ENCODE results near the gene ITPKB.

Gene ITPKB

DNA sequence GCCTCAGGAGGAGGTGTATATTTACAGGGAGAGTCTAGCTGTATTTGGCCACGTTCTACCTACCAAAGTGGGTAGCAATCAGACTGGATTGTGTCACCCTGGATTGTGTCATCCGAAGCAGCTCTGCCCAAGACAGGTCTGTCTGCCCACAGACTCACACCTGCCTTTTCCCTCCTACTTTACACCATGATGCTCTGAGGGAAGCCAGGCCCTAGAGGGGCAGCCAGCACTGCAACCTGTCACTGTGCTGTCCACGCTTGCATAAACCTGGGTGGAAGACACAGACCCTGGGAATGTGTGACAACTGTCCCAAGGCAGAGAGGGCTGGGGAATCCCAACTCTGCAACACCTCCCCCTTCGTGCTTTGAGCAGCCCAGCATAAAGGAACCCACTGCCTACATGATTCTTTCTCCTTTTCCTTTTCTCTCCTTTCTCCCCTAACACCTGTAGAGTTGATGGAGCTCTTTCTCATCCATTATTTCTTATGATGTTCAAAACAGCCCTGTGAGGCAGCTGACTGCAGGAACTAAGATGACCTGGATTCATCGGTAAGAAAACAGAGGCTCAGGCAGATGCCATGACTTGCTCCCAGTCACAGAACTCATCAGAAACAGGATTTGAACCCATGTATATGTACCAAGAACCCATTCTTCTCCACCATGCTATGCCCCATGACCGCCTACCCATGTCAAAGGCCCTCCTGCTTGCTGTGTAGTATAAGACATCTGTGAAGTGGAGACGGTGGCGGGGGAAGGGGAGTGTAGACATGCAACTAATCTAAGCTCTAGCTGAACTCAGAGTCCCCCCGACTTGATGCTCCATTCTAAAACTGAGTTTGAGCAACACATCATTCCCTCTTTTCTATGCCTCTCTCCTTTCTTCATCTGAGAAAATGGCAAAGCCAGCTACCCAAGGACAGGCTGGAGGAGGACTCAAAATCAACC lies 55.9 kb downstream of the ITPKB start:
- no peak for FAIRE-seq

DNA sequence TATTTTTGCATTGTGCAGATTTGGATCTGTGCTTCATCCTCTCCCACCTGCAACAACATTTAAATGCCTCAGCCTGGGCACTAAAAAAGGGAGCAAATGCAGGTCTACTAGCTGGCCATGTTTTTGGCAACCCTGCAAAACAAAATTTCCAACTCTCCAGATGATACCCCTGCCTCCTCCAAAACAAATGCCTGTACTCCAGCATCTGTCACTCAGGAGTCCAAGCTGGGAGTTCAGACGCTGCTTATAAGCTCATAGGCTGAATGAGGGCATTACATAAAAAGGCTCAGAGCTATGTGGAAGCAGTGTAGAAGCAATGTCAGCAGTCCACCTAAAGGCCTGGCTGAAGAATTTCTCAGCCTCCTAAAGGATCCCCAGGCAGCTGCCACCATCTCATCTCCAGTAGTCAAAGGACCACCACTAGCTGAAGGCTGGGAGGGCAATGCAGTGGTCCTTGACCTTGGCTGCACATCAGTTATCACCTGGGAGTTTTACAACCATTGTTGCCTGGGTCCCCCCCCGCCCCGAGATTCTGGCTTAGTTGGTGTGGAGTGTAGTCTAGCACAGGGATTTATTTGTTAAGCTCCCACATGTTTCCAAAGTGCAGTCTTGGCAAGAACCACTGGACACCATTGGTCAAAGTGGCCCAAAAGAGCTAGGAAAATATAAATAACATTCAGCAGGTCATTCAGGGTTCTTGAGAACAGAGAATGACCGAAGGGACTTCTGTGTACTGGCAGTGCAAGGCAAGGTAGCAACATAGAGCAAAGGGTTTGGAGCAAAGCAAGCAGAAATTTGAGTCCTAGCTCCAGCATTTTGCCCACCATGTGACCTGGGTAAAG lies 57.2 kb downstream of the ITPKB start:
- no peak for FAIRE-seq

DNA sequence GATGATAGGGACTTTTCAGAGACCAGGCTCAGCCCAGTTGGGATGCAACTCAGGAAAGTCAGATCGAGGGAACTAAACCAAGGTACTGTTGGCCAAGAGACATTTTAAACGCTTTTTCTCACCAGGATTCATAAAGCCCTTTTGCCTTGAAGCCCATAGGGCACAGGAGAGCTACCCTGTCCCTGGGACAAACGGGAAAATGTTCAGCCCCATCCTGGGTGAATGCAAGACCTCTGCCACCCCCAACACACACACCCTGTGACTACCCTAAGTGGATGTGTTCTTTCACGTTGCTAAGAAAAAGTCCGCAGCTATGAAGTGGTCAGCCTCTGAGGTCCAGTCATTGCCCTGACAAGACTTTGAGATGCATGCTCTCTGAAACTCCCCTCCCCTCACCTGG lies 58.4 kb downstream of the ITPKB start:
- no peak for FAIRE-seq

- no peak for FAIRE-seq
These were observed 59.1 kb downstream of the ITPKB start for GRCh38 chr1:226679853-226680516.

- no peak for FAIRE-seq
These were observed 59.8 kb downstream of the ITPKB start for GRCh38 chr1:226679262-226679661.

- FAIRE-seq = no peak
These were observed 60.4 kb downstream of the ITPKB start for GRCh38 chr1:226678701-226679100.

- no peak for FAIRE-seq
These were observed 60.8 kb downstream of the ITPKB start for GRCh38 chr1:226678251-226678650.

GRCh38 chr1:226677027-226678020 lies 61.8 kb downstream of the ITPKB start:
- FAIRE-seq = no peak

GRCh38 chr1:226676381-226676780 lies 62.7 kb downstream of the ITPKB start:
- no peak for FAIRE-seq

- FAIRE-seq = no peak
These were observed 63.2 kb downstream of the ITPKB start for GRCh38 chr1:226675715-226676357.

- no peak for FAIRE-seq
These were observed 64.0 kb downstream of the ITPKB start for GRCh38 chr1:226674892-226675714.

- no peak for FAIRE-seq
These were observed 66.7 kb downstream of the ITPKB start for GRCh38 chr1:226672339-226672762.

DNA sequence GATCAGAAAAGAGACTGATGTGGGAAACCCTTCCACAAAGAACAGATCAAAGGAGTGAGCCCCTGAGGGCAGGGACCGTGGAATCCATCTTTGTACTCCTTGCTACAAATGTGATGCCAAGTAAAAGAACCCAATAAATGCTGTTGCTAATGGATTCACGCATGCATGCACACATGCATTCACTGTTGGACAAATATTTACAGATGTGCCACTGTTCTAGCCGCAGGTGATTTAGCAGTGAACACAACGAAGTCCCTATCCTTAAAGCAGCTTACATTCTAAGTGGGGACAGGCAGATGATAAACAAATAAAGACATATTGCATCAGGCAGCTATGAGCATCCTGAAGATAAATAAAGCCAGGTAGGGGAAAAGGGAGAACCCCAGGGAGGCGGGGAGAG lies 67.8 kb downstream of the ITPKB start:
- no peak for FAIRE-seq

DNA sequence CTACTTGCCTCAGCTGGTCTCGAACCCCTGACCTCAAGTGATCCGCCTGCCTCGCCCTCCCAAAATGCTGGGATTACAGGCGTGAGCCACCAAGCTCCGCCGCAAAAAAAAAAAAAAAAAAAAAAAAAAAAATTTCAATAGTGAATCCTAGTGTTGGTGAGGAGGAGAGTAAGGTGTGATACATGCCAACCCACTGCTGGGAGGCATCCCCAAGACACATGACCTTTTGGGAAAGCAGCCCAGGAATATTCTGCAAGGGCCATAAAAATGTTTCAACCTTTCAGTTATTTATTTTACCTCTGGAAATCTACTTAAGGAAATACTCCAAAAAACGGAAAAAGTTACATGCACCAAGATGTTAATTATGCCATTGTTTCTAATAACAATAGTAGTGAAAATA lies 69.0 kb downstream of the ITPKB start:
- FAIRE-seq = no peak

GRCh38 chr1:226668173-226668560 lies 70.9 kb downstream of the ITPKB start:
- FAIRE-seq = no peak

DNA sequence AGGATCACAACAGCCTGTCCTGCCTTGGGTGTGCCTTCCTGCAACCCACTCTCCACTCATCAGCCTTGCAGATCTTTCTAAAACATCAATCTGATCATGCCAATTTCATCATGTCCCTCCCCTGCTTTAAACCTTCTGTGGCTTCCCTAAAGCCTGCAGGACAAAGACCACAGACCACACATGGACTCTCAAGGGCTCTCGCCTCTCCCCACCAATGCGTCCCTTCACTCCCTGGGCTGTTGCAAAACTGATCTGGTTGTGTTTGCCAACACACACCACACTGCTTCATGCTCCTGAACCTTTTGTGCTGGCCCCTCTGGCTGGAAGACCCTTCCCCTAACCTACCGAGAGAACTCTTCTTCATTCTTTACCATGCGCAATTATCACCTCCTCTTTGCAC lies 72.4 kb downstream of the ITPKB start:
- no peak for FAIRE-seq

GRCh38 chr1:226666164-226666506 lies 72.9 kb downstream of the ITPKB start:
- FAIRE-seq = no peak

- FAIRE-seq = no peak
These were observed 73.4 kb downstream of the ITPKB start for GRCh38 chr1:226665505-226666163.

DNA sequence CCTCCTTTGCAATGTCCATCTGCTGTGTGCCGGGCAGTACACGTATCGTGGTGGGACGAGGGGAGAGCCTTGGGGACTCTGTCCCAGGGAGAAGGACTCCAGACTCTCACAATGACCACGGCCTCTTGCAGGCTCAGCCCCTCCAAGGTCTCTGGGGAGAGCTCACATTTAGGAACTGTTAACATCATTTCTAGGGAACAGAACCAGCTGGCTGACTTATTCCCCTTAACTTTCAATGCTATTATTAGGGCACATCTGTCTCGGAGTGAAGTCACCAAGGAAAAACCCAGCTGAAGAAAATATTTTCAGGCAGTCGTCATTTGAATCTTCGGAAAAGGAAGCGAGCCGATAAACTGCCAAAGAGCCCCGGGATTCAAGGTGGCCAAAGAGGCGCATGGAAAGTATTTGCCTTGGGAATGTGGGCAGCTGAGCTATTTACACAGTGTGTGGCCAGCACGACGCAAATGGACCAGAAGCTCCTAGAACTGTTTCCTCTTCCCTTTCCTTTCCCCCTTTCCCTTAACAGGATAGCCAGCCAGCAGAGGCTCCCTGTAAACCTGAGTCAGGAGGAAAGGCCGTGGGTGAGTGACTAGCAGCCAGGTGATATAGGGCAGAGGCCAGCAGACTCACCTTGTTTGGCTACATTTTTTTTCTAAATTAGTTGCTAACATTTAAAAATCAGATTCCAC lies 74.5 kb downstream of the ITPKB start:
- FAIRE-seq = no peak

DNA sequence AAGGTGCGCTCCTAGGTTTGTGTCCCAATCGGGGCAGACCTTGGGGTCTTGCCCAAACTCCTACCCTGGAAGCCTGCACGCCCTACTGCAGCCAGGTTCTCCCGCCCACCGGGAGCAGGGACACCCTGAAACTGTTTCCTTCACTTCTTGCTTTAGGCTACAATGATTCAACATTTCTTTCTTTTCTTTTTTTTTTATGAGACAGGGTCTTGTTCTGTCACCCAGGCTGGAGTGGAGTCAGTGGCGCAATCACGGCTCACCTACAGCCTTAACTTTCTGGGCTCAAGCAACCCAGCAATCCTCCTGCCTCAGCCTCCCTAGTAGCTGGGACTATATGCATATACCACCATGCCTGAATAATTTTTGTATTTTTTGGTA lies 75.8 kb downstream of the ITPKB start:
- FAIRE-seq = no peak

Data from TTC549 (cell line).